GM20431 (cell line): ENCODE measurements around the gene ALOX5.

Experiments used
- in situ Hi-C: fragments of 300-500 bp; cut with MseI, MboI; formaldehyde crosslinking; loops from one replicate; pipeline ENCODE4 v1.15.0; 2020; ENCODE audit warnings: low sequenced_read_pairs; ENCODE audit not compliant: unreplicated experiment

Gene ALOX5

GRCh38 chr10:45490277-45490676 lies 116.3 kb downstream of the ALOX5 start:
- in situ Hi-C loops, result no loop called here

- in situ Hi-C loops, result no loop called here
Measured at GRCh38 chr10:45491061-45491460, 117.0 kb downstream of the ALOX5 start.
